AG04450 (cell line): ENCODE data around the gene ELP2. TPM values are rescaled to one million over a fixed set of nuclear protein-coding genes. Genes with fewer than 3 reads are reported as not detected.

Experiments used
- CTCF ChIA-PET: fragments of 300-600, 350-600 bp; formaldehyde crosslinking; extraction: SDS; loops from one replicate; lab custom pipeline; 2022; ENCODE audit warnings: antibody characterized with exemption, inconsistent platforms; lab: Charles Lee
- POLR2A ChIA-PET: fragments of 350-600 bp; formaldehyde crosslinking; extraction: SDS; loops from one replicate; lab custom pipeline; 2021; ENCODE audit warnings: antibody characterized with exemption, inconsistent platforms; lab: Yijun Ruan, JAX
- DNase-seq: peaks from one replicate; pipeline ENCODE4 v3.0.0-alpha.2; 2011; ENCODE audit warnings: low read depth, low spot score
- H3K27ac ChIP-seq: one replicate; pipeline ENCODE4 v1.5.1; 2012; ENCODE audit warnings: low read depth, low read length, control low read depth
- H3K27me3 ChIP-seq: one replicate; pipeline ENCODE4 v1.6.0; 2012; ENCODE audit warnings: low read length; ENCODE audit not compliant: control insufficient read depth, insufficient read depth
- H3K4me3 ChIP-seq: 2 replicates; pipeline ENCODE4 v1.5.1; 2011; ENCODE audit warnings: mild to moderate bottlenecking, low read depth, low read length, control low read depth
- H3K9me3 ChIP-seq: 2 replicates; pipeline ENCODE4 v1.5.1; 2012; ENCODE audit warnings: low read length; ENCODE audit not compliant: control insufficient read depth, insufficient read depth
- CTCF ChIP-seq: IDR thresholded peaks from 2 replicates; pipeline ENCODE4 v1.5.1; 2011; ENCODE audit warnings: low read depth, low read length, control low read depth, inconsistent platforms
- polyA plus RNA-seq: library from polyadenylated mRNA; depleted of rRNA; stranded (reverse); fragments of >200 nt; gene quantifications from 2 replicates; pipeline ENCODE4 v1.2.3, GENCODE V29; 2011

The ELP2 gene
- polyA plus RNA-seq, 1 experiment = 122 TPM

GRCh38 chr18:36191286-36191685, 61.6 kb downstream of the ELP2 start:
- Histone ChIP-seq H3K9me3 (no peaks in the 10 kb centered on the region; the same call in 1 of the 2 replicates), H3K27ac (no peak overlapping the region), H3K27me3 (no peaks in the 10 kb centered on the region), H3K4me3 (no peak overlapping the region)
- no peak for TF ChIP-seq CTCF
- DNase-seq = no peak
- ChIA-PET POLR2A (no interaction called here), CTCF (no interaction called here)

GRCh38 chr18:36191711-36192110, 62.0 kb downstream of the ELP2 start:
- Histone ChIP-seq H3K27ac (no peak overlapping the region), H3K27me3 (no peaks in the 10 kb centered on the region), H3K9me3 (no peaks in the 10 kb centered on the region; the same call in 1 of the 2 replicates), H3K4me3 (no peak overlapping the region)
- TF ChIP-seq CTCF = no peak
- ChIA-PET CTCF (no interaction called here), POLR2A (no interaction called here)
- DNase-seq = no peak

GRCh38 chr18:36194600-36195315, 65.1 kb downstream of the ELP2 start:
- CTCF ChIA-PET = interaction anchor here (1.1 kb wide), 1 partner anchor 90 kb away, joined by 3 read pairs; no protein-coding TSS in a partner anchor
- no peak for TF ChIP-seq CTCF

GRCh38 chr18:36195427-36196122, 65.9 kb downstream of the ELP2 start:
- Histone ChIP-seq H3K27ac (no peak overlapping the region), H3K27me3 (no peaks in the 10 kb centered on the region), H3K9me3 (no peaks in the 10 kb centered on the region), H3K4me3 (no peak overlapping the region)
- TF ChIP-seq CTCF = no peak
- CTCF ChIA-PET = no interaction called here
- no peak for DNase-seq
- POLR2A ChIA-PET = no interaction called here

More at GRCh38 chr18:36194600-36195315, 65.1 kb downstream of the ELP2 start:
- Histone ChIP-seq H3K27ac (no peak overlapping the region), H3K9me3 (no peaks in the 10 kb centered on the region), H3K4me3 (no peak overlapping the region), H3K27me3 (no peaks in the 10 kb centered on the region)
- no peak for DNase-seq
- POLR2A ChIA-PET = no interaction called here
